HepG2 (cell line): Measurements from ENCODE around the gene CYB5R2. TPM values are rescaled to one million over a fixed set of nuclear protein-coding genes. Genes with fewer than 3 reads are reported as not detected.
A peak's percentile ranks its signal among the peaks of the same experiment; 100 is the strongest.

Source experiments
- AKAP8 ChIP-seq: sonication (generic); formaldehyde crosslinking; IDR thresholded peaks from 2 replicates; pipeline ENCODE4 v1.5.1; 2020; ENCODE audit warnings: mild to moderate bottlenecking, missing genetic modification reagents
- ATRX ChIP-seq: sonication (generic); formaldehyde crosslinking; IDR thresholded peaks from 2 replicates; pipeline ENCODE4 v1.4.0; 2020; ENCODE audit warnings: missing genetic modification reagents, borderline replicate concordance
- BORCS8-MEF2B ChIP-seq: sonication (generic); formaldehyde crosslinking; IDR thresholded peaks from 2 replicates; pipeline ENCODE4 v1.8.0; 2022; ENCODE audit warnings: mild to moderate bottlenecking, missing genetic modification reagents
- CBFB ChIP-seq: sonication (generic); formaldehyde crosslinking; IDR thresholded peaks from 2 replicates; pipeline ENCODE4 v1.4.0; 2020; ENCODE audit warnings: missing genetic modification reagents
- DMTF1 ChIP-seq: sonication (generic); formaldehyde crosslinking; IDR thresholded peaks from 2 replicates; pipeline ENCODE4 v1.4.0; 2020; ENCODE audit warnings: mild to moderate bottlenecking, missing genetic modification reagents
- E2F1 ChIP-seq: sonication (generic); formaldehyde crosslinking; IDR thresholded peaks from 2 replicates; pipeline ENCODE4 v1.5.0; 2020; ENCODE audit warnings: missing genetic modification reagents
- GRHL1 ChIP-seq: sonication (generic); formaldehyde crosslinking; conservative IDR thresholded peaks from 2 replicates; pipeline ENCODE4 v1.8.0; 2022; ENCODE audit warnings: missing genetic modification reagents
- HNRNPLL ChIP-seq: fragments of 200-400 bp; formaldehyde crosslinking; IDR thresholded peaks from 2 replicates; pipeline ENCODE4 v1.6.1; 2017; ENCODE audit warnings: mild to moderate bottlenecking, low read depth, low read length; ENCODE audit not compliant: poor library complexity, severe bottlenecking
- HOXD1 ChIP-seq: sonication (generic); formaldehyde crosslinking; IDR thresholded peaks from 2 replicates; pipeline ENCODE4 v1.5.0; 2020; ENCODE audit warnings: missing genetic modification reagents
- KDM4B ChIP-seq: sonication (generic); formaldehyde crosslinking; IDR thresholded peaks from 2 replicates; pipeline ENCODE4 v1.4.0; 2020; ENCODE audit warnings: missing genetic modification reagents
- KDM5A ChIP-seq: fragments of 200-600 bp; sonication (generic); IDR thresholded peaks from 2 replicates; pipeline ENCODE4 v1.7.0; 2018; ENCODE audit warnings: antibody characterized with exemption, mild to moderate bottlenecking, low read length, borderline replicate concordance
- MIER3 ChIP-seq: IDR thresholded peaks from 2 replicates; pipeline ENCODE4 v1.6.1; 2016; ENCODE audit warnings: missing compliant biosample characterization, borderline replicate concordance
- MYC ChIP-seq: sonication (generic); formaldehyde crosslinking; IDR thresholded peaks from 2 replicates; pipeline ENCODE4 v1.9.0; 2021; ENCODE audit warnings: missing genetic modification reagents, borderline replicate concordance
- NCOA2 ChIP-seq: sonication (generic); formaldehyde crosslinking; IDR thresholded peaks from 2 replicates; pipeline ENCODE4 v1.8.0; 2022; ENCODE audit warnings: inconsistent platforms
- NFKBIZ ChIP-seq: IDR thresholded peaks from 2 replicates; pipeline ENCODE4 v1.6.1; 2018; ENCODE audit warnings: missing genetic modification reagents, missing compliant biosample characterization
- NKX3-1 ChIP-seq: sonication (generic); formaldehyde crosslinking; IDR thresholded peaks from 2 replicates; pipeline ENCODE4 v1.5.0; 2020; ENCODE audit warnings: missing genetic modification reagents
- NR2F2 ChIP-seq: IDR thresholded peaks from 2 replicates; pipeline ENCODE4 v1.6.1; 2012; ENCODE audit warnings: low read depth, inconsistent platforms, borderline replicate concordance
- PHF5A ChIP-seq: IDR thresholded peaks from one replicate; pipeline ENCODE4 v1.6.1; 2018; ENCODE audit warnings: low read depth, missing genetic modification reagents; ENCODE audit not compliant: unreplicated experiment
- POLR2AphosphoS5 ChIP-seq: IDR thresholded peaks from 2 replicates; pipeline ENCODE4 v1.6.1; 2012; ENCODE audit warnings: low read depth, low read length
- RXRA ChIP-seq: sonication (generic); formaldehyde crosslinking; IDR thresholded peaks from 2 replicates; pipeline ENCODE4 v1.5.1; 2020; ENCODE audit warnings: missing genetic modification reagents
- SMC3 ChIP-seq: IDR thresholded peaks from 2 replicates; pipeline ENCODE4 v1.6.1; 2011; ENCODE audit warnings: low read length, improper control_type of control experiment
- U2AF1 ChIP-seq: fragments of 200-400 bp; formaldehyde crosslinking; optimal IDR thresholded peaks from 2 replicates; pipeline ENCODE3; 2017; ENCODE audit warnings: mild to moderate bottlenecking, low read depth, low read length
- ZBTB38 ChIP-seq: sonication (generic); formaldehyde crosslinking; IDR thresholded peaks from 2 replicates; pipeline ENCODE4 v1.5.1; 2020; ENCODE audit warnings: mild to moderate bottlenecking, missing genetic modification reagents
- ZBTB7A ChIP-seq: sonication (generic); formaldehyde crosslinking; IDR thresholded peaks from 2 replicates; pipeline ENCODE4 v1.8.0; 2022; ENCODE audit warnings: mild to moderate bottlenecking, missing genetic modification reagents
- ZNF446 ChIP-seq: sonication (generic); formaldehyde crosslinking; IDR thresholded peaks from 2 replicates; pipeline ENCODE4 v1.5.0; 2020; ENCODE audit warnings: mild to moderate bottlenecking, missing genetic modification reagents
- ZNF530 ChIP-seq: sonication (generic); formaldehyde crosslinking; IDR thresholded peaks from 2 replicates; pipeline ENCODE4 v1.5.0; 2020; ENCODE audit warnings: low read depth, mild to moderate bottlenecking, missing genetic modification reagents
- ZNF839 ChIP-seq: sonication (generic); formaldehyde crosslinking; IDR thresholded peaks from 2 replicates; pipeline ENCODE4 v1.4.0; 2020; ENCODE audit warnings: missing genetic modification reagents, mild to moderate bottlenecking, borderline replicate concordance
- ZSCAN22 ChIP-seq: sonication (generic); formaldehyde crosslinking; IDR thresholded peaks from 2 replicates; pipeline ENCODE4 v1.4.0; 2020; ENCODE audit warnings: mild to moderate bottlenecking, missing genetic modification reagents
- polyA plus RNA-seq, 8 experiments: library from polyadenylated mRNA; depleted of rRNA in 3 of 8; stranded (reverse) in 7 of 8; unstranded in 1 of 8; fragments of >200 nt; fragmentation: Illumina TruSeq in 4 of 8; extraction: Trizol in 4 of 8; gene quantifications; 2 replicates each; pipeline versions ENCODE4 v1.2.1 to v1.2.3, GENCODE V29; 2011 to 2016; ENCODE audit warnings: low read depth in 4 of 8, missing spikeins in 1 of 8, mixed read lengths in 1 of 8; ENCODE audit not compliant: insufficient read depth in 1 of 8
- total RNA-seq, 5 experiments: library from RNA; depleted of rRNA; stranded (reverse); fragments of >200 nt; fragmentation: Illumina TruSeq; extraction: Trizol; gene quantifications; 2 replicates each; pipeline ENCODE4 v1.2.3, GENCODE V29; 2016; ENCODE audit warnings: low read depth in 1 of 5

CYB5R2 gene
- total and polyA plus RNA-seq, 2 of the 13 experiments (the other 11 are each of a cell fraction or from before 2014, with no cell fraction given) = 0.40 to 0.51 TPM

- TF ChIP-seq E2F1 (CRISPR knock-in tag) (no peak), ZNF530 (no peak), ZSCAN22 (CRISPR knock-in tag) (no peak), MIER3 (CRISPR knock-in tag) (no peak), KDM5A (no peak), RXRA (no peak), NCOA2 (CRISPR knock-in tag) (no peak), PHF5A (CRISPR knock-in tag) (no peak), NKX3-1 (CRISPR knock-in tag) (no peak), MYC (CRISPR knock-in tag) (peak; percentile 37; the same call in 1 of the 2 replicates), ZNF839 (CRISPR knock-in tag) (no peak), SMC3 (no peak), ATRX (CRISPR knock-in tag) (no peak), NR2F2 (no peak), ZNF446 (CRISPR knock-in tag) (no peak), HOXD1 (CRISPR knock-in tag) (no peak), ZBTB7A (CRISPR knock-in tag) (no peak), BORCS8-MEF2B (CRISPR knock-in tag) (no peak), POLR2AphosphoS5 (no peak), CBFB (no peak), ZBTB38 (peak; percentile 65; the same call in 1 of the 2 replicates), KDM4B (CRISPR knock-in tag) (no peak), AKAP8 (CRISPR knock-in tag) (no peak), U2AF1 (no peak), GRHL1 (CRISPR knock-in tag) (no peak), NFKBIZ (CRISPR knock-in tag) (no peak), HNRNPLL (no peak), DMTF1 (CRISPR knock-in tag) (no peak)
These were observed 17.8 kb downstream of the CYB5R2 start (continued) for GRCh38 chr11:7655253-7656217.
